Mesothelial cell of epicardium (in vitro differentiated cells): ENCODE results near the gene COL25A1. TPM values are rescaled to one million over a fixed set of nuclear protein-coding genes. Genes with fewer than 3 reads are reported as not detected.

Experiments used
- DNase-seq, 2 experiments: peaks; one replicate each; pipeline ENCODE4 v3.0.0; 2021; ENCODE audit warnings: low spot score in 2 of 2; ENCODE audit not compliant: unreplicated experiment in 2 of 2
- H3K27ac Mint-ChIP-seq: 2 replicates; pipeline ENCODE4 v1.8.0; 2021; ENCODE audit warnings: mixed read lengths
- H3K27me3 Mint-ChIP-seq: 2 replicates; pipeline ENCODE4 v1.8.0; 2021; ENCODE audit warnings: low read depth, mixed read lengths
- H3K36me3 Mint-ChIP-seq: 2 replicates; pipeline ENCODE4 v1.8.0; 2021; ENCODE audit warnings: mixed read lengths
- H3K4me1 Mint-ChIP-seq: 2 replicates; pipeline ENCODE4 v1.8.0; 2021; ENCODE audit warnings: mixed read lengths
- H3K4me3 Mint-ChIP-seq: 2 replicates; pipeline ENCODE4 v1.8.0; 2021; ENCODE audit warnings: mild to moderate bottlenecking, moderate library complexity, mixed read lengths
- H3K9me3 Mint-ChIP-seq: 2 replicates; pipeline ENCODE4 v1.8.0; 2021; ENCODE audit warnings: mixed read lengths
- CTCF ChIP-seq: fragments of 200-600 bp; sonication (generic); IDR thresholded peaks from one replicate; pipeline ENCODE4 v1.5.0; 2021; ENCODE audit warnings: antibody characterized with exemption; ENCODE audit not compliant: unreplicated experiment
- total RNA-seq: library from RNA; stranded (reverse); gene quantifications from 3 replicates; pipeline ENCODE4 v1.2.1, GENCODE V29; 2021

The COL25A1 gene
- total RNA-seq, 1 donor from 2014 or later, result 56.7 TPM

GRCh38 chr4:109065006-109065405, 237.5 kb downstream of the COL25A1 start:
- no peak overlapping the region for H3K4me3 Mint-ChIP-seq
- H3K27ac Mint-ChIP-seq, result no peak overlapping the region
- no peaks in the 10 kb centered on the region for H3K27me3 Mint-ChIP-seq
- peaks cover 7% of the 10 kb centered on the region for H3K4me1 Mint-ChIP-seq
- no peak for TF ChIP-seq CTCF
- H3K36me3 Mint-ChIP-seq, result no peaks in the 10 kb centered on the region
- no peaks in the 10 kb centered on the region for H3K9me3 Mint-ChIP-seq
- DNase-seq, result no peak

GRCh38 chr4:109053257-109053656, 249.2 kb downstream of the COL25A1 start:
- no peak for TF ChIP-seq CTCF
- H3K27me3 Mint-ChIP-seq, result no peaks in the 10 kb centered on the region
- DNase-seq, result no peak
- no peaks in the 10 kb centered on the region for H3K36me3 Mint-ChIP-seq
- H3K27ac Mint-ChIP-seq, result no peak overlapping the region
- H3K9me3 Mint-ChIP-seq, result no peaks in the 10 kb centered on the region
- H3K4me1 Mint-ChIP-seq, result peaks cover 48% of the 10 kb centered on the region
- H3K4me3 Mint-ChIP-seq, result no peak overlapping the region

- Mint-ChIP-seq H3K9me3 (no peaks in the 10 kb centered on the region), H3K4me1 (peaks cover 45% of the 10 kb centered on the region), H3K4me3 (no peak overlapping the region), H3K36me3 (no peaks in the 10 kb centered on the region), H3K27ac (peak overlapping the region; percentile 28), H3K27me3 (no peaks in the 10 kb centered on the region)
- no peak for TF ChIP-seq CTCF
- no peak for DNase-seq
These were observed 249.6 kb downstream of the COL25A1 start for GRCh38 chr4:109052821-109053220.

- no peak for DNase-seq
- Mint-ChIP-seq H3K27me3 (no peaks in the 10 kb centered on the region), H3K9me3 (no peaks in the 10 kb centered on the region), H3K4me3 (no peak overlapping the region), H3K36me3 (no peaks in the 10 kb centered on the region), H3K27ac (peak overlapping the region; percentile 7), H3K4me1 (peaks cover 59% of the 10 kb centered on the region)
- TF ChIP-seq CTCF, result no peak
These were observed 251.4 kb downstream of the COL25A1 start for GRCh38 chr4:109051054-109051453.

- TF ChIP-seq CTCF, result no peak
- no peak for DNase-seq
- H3K4me1 Mint-ChIP-seq, result peaks cover 53% of the 10 kb centered on the region
These were observed 252.5 kb downstream of the COL25A1 start for GRCh38 chr4:109049926-109050325.

More at GRCh38 chr4:109049926-109050325, 252.5 kb downstream of the COL25A1 start:
- H3K36me3 Mint-ChIP-seq, result no peaks in the 10 kb centered on the region
- no peak overlapping the region for H3K27ac Mint-ChIP-seq
- no peaks in the 10 kb centered on the region for H3K27me3 Mint-ChIP-seq
- H3K9me3 Mint-ChIP-seq, result no peaks in the 10 kb centered on the region
- H3K4me3 Mint-ChIP-seq, result no peak overlapping the region
